Measurements from ENCODE around the gene GPRC5C. TPM values are rescaled to one million over a fixed set of nuclear protein-coding genes. Genes with fewer than 3 reads are reported as not detected.

Gene GPRC5C
- total and polyA plus RNA-seq, 2 of the 13 experiments (the other 11 are each of a cell fraction or from before 2014, with no cell fraction given), result 85.6 to 300 TPM

DNA sequence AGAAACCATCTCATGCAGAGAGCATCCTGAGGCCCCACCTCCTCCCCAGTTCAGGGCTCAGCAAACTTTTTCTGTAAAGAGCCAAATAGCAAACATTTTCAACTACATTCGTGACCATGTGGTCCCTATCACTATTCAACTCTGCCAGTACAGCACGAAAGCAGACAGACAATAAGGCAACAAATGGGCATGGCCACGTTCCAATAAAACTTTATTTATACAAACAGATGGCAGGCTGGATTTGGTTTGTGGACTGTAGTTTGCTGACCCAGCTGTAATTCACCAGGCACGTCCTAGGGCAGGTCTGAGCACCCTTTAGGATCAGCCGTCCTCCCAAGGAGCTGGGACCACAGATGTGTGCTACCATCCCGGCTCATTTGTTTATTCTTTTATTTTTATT lies 27.1 kb upstream of the GPRC5C start (continued):
- TF ChIP-seq, protein P1, sequence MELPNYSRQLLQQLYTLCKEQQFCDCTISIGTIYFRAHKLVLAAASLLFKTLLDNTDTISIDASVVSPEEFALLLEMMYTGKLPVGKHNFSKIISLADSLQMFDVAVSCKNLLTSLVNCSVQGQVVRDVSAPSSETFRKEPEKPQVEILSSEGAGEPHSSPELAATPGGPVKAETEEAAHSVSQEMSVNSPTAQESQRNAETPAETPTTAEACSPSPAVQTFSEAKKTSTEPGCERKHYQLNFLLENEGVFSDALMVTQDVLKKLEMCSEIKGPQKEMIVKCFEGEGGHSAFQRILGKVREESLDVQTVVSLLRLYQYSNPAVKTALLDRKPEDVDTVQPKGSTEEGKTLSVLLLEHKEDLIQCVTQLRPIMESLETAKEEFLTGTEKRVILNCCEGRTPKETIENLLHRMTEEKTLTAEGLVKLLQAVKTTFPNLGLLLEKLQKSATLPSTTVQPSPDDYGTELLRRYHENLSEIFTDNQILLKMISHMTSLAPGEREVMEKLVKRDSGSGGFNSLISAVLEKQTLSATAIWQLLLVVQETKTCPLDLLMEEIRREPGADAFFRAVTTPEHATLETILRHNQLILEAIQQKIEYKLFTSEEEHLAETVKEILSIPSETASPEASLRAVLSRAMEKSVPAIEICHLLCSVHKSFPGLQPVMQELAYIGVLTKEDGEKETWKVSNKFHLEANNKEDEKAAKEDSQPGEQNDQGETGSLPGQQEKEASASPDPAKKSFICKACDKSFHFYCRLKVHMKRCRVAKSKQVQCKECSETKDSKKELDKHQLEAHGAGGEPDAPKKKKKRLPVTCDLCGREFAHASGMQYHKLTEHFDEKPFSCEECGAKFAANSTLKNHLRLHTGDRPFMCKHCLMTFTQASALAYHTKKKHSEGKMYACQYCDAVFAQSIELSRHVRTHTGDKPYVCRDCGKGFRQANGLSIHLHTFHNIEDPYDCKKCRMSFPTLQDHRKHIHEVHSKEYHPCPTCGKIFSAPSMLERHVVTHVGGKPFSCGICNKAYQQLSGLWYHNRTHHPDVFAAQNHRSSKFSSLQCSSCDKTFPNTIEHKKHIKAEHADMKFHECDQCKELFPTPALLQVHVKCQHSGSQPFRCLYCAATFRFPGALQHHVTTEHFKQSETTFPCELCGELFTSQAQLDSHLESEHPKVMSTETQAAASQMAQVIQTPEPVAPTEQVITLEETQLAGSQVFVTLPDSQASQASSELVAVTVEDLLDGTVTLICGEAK (IDR thresholded peaks at IDR 0.05), result peak; percentile 85
- TF ChIP-seq, protein P1 (CRISPR knock-in tag; IDR thresholded peaks at IDR 0.05), result peak; percentile 99
- TF ChIP-seq MAFK (conservative IDR thresholded peaks at IDR 0.05 in 1 of 2, IDR thresholded peaks at IDR 0.05 in 1 of 2; ENCODE audit: low read length in 2 of 2), result peak; percentile 39 to 49; a peak in 2 of 4 replicates
- no peak for TF ChIP-seq POLR2AphosphoS5 (IDR thresholded peaks at IDR 0.05; ENCODE audit: low read depth, low read length)
- no peak for TF ChIP-seq ZFP90 (CRISPR knock-in tag; IDR thresholded peaks at IDR 0.05; ENCODE audit: borderline replicate concordance)
- no peak for TF ChIP-seq ZNF333 (CRISPR knock-in tag; IDR thresholded peaks at IDR 0.05; ENCODE audit: borderline replicate concordance)
- TF ChIP-seq, protein P2, sequence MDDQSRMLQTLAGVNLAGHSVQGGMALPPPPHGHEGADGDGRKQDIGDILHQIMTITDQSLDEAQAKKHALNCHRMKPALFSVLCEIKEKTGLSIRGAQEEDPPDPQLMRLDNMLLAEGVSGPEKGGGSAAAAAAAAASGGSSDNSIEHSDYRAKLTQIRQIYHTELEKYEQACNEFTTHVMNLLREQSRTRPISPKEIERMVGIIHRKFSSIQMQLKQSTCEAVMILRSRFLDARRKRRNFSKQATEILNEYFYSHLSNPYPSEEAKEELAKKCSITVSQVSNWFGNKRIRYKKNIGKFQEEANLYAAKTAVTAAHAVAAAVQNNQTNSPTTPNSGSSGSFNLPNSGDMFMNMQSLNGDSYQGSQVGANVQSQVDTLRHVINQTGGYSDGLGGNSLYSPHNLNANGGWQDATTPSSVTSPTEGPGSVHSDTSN (CRISPR knock-in tag; IDR thresholded peaks at IDR 0.05; ENCODE audit: borderline replicate concordance), result no peak

Data from HepG2 (cell line).